Measurements from ENCODE around the gene KCNQ1.

Gene KCNQ1

DNA sequence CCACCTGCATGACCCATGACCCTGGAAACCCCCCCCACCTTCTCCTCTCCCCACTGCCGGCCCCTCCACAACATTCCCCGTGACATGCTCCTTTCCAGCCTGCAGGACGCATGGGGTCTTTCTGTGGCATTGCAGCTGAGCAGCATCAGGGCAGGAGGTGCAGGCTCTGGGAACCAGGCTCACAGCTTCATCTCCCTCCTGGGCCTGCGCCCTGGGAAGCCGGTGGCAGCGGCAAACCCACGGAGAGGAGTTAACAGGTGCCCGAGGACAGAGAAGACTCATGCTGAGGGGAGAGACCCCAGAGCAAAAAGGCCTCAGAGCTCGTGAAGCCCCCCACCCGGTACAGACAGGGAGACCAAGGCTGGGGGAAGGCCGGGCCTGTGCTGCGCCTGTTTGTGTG, 408.6 kb downstream of the KCNQ1 start:
- DNase-seq (ENCODE audit: insufficient read length) (no peak), FAIRE-seq (no peak)
- no peak for TF ChIP-seq TAF1 (IDR thresholded peaks at IDR 0.05; ENCODE audit: borderline replicate concordance, low read depth, low read length)
- no peak for TF ChIP-seq POLR2A (IDR thresholded peaks at IDR 0.05; ENCODE audit: low read depth, low read length)
- TF ChIP-seq POLR2AphosphoS5 (IDR thresholded peaks at IDR 0.05; ENCODE audit: low read depth, low read length), result no peak

- no peak for FAIRE-seq
- TF ChIP-seq TAF1 (IDR thresholded peaks at IDR 0.05; ENCODE audit: borderline replicate concordance, low read depth, low read length) (no peak), POLR2AphosphoS5 (IDR thresholded peaks at IDR 0.05; ENCODE audit: low read depth, low read length) (no peak), POLR2A (IDR thresholded peaks at IDR 0.05; ENCODE audit: low read depth, low read length) (no peak)
- DNase-seq (ENCODE audit: insufficient read length), result no peak
Observed at GRCh38 chr11:2853997-2854560, 409.3 kb downstream of the KCNQ1 start.

DNA sequence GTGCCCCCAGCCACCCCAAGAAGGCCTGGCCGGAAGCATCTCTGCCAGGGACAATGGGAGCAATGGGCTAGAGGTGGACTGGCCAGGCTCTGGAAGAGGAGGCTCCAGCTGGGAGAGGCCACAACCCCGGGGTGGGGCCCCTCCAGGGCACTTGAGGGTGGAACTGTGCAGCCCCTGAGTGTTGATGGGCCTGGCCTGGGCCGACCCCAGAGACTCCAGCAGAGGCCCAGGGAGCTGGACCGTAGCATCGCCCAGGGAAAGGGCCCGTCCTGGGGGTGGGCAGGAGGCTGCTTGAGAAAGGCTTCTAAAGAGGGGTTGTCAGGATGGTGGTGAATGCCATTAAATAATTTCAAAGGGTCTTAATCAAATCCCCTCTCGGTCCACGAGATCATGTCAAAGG, 410.4 kb downstream of the KCNQ1 start:
- TF ChIP-seq POLR2AphosphoS5 (IDR thresholded peaks at IDR 0.05; ENCODE audit: low read depth, low read length), result no peak
- FAIRE-seq (no peak), DNase-seq (ENCODE audit: insufficient read length) (no peak)

GRCh38 chr11:2857276-2857675, 412.5 kb downstream of the KCNQ1 start:
- no peak for FAIRE-seq
- no peak for DNase-seq (ENCODE audit: insufficient read length)
- TF ChIP-seq POLR2A (IDR thresholded peaks at IDR 0.05; ENCODE audit: low read depth, low read length), result no peak
- no peak for TF ChIP-seq TAF1 (IDR thresholded peaks at IDR 0.05; ENCODE audit: borderline replicate concordance, low read depth, low read length)
- TF ChIP-seq POLR2AphosphoS5 (IDR thresholded peaks at IDR 0.05; ENCODE audit: low read depth, low read length), result no peak

DNA sequence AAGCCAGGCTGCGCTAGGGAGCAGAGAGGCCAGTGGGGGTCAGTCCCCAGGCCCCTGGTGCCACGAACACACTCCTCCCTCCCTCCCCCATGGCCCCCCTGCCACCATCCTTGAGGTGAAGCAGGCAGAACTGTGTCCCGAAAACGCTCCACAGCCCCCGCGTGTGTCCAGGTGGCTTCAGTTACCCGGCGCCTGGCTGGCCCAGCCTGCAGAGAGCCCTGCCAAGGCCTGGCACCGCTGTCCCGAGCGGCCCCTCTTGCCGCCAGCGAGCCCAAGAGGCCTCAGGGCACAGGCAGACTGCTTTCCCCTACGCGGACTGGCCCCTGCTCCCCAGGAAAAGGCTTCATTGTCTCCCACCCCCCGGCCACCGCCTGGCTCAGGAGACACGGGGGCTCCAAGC, 413.1 kb downstream of the KCNQ1 start:
- no peak for FAIRE-seq
- DNase-seq (ENCODE audit: insufficient read length), result no peak
- TF ChIP-seq POLR2A (IDR thresholded peaks at IDR 0.05; ENCODE audit: low read depth, low read length) (no peak), POLR2AphosphoS5 (IDR thresholded peaks at IDR 0.05; ENCODE audit: low read depth, low read length) (no peak), TAF1 (IDR thresholded peaks at IDR 0.05; ENCODE audit: borderline replicate concordance, low read depth, low read length) (no peak)

GRCh38 chr11:2858995-2859698, 414.3 kb downstream of the KCNQ1 start:
- TF ChIP-seq POLR2A (IDR thresholded peaks at IDR 0.05; ENCODE audit: low read depth, low read length), result no peak
- no peak for TF ChIP-seq TAF1 (IDR thresholded peaks at IDR 0.05; ENCODE audit: borderline replicate concordance, low read depth, low read length)
- no peak for TF ChIP-seq POLR2AphosphoS5 (IDR thresholded peaks at IDR 0.05; ENCODE audit: low read depth, low read length)
- no peak for DNase-seq (ENCODE audit: insufficient read length)
- no peak for FAIRE-seq

DNA sequence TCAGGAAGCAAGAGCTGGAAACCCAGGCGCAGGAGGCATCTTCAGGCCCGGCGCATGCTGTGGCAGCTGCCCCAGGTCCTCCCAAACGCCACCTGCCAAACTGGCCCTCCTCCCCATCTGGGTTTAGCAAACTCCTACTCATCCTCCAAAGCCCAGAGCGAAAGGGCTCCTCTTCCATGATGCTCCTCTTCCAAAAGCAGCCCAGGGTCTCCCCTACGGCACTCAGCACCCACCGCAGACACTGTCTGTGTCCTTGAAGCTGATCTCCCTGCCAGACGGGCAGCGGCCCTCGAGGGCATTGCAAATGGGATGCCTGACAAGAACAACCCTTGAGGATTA, 414.9 kb downstream of the KCNQ1 start:
- DNase-seq (ENCODE audit: insufficient read length) (no peak), FAIRE-seq (no peak)
- no peak for TF ChIP-seq POLR2AphosphoS5 (IDR thresholded peaks at IDR 0.05; ENCODE audit: low read depth, low read length)
- TF ChIP-seq TAF1 (IDR thresholded peaks at IDR 0.05; ENCODE audit: borderline replicate concordance, low read depth, low read length), result no peak
- no peak for TF ChIP-seq POLR2A (IDR thresholded peaks at IDR 0.05; ENCODE audit: low read depth, low read length)

DNA sequence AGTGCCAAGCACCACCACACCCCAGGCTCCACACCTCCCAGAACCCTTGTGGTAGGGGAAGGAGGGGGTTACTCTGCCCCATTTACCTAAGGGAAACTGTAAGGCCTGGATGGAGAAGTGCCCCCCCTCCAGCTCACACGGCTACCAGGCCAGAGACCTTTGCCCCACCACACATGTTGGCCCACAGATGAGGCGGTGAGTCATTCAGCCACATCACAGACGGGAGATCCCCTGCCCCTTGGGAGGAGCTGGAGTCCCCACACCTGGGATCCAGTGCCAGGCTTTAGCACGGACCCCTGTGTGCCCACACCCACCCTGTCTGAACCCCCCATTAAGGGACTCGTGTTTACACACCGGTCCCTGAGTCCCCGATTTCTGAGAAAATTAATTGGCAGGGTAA, 415.8 kb downstream of the KCNQ1 start:
- no peak for DNase-seq (ENCODE audit: insufficient read length)
- peak; percentile 70 for FAIRE-seq
- TF ChIP-seq TAF1 (IDR thresholded peaks at IDR 0.05; ENCODE audit: borderline replicate concordance, low read depth, low read length), result no peak
- TF ChIP-seq POLR2AphosphoS5 (IDR thresholded peaks at IDR 0.05; ENCODE audit: low read depth, low read length), result no peak
- no peak for TF ChIP-seq POLR2A (IDR thresholded peaks at IDR 0.05; ENCODE audit: low read depth, low read length)

GRCh38 chr11:2862395-2863275, 417.8 kb downstream of the KCNQ1 start:
- FAIRE-seq (no peak), DNase-seq (ENCODE audit: insufficient read length) (no peak)
- no peak for TF ChIP-seq TAF1 (IDR thresholded peaks at IDR 0.05; ENCODE audit: borderline replicate concordance, low read depth, low read length)

DNA sequence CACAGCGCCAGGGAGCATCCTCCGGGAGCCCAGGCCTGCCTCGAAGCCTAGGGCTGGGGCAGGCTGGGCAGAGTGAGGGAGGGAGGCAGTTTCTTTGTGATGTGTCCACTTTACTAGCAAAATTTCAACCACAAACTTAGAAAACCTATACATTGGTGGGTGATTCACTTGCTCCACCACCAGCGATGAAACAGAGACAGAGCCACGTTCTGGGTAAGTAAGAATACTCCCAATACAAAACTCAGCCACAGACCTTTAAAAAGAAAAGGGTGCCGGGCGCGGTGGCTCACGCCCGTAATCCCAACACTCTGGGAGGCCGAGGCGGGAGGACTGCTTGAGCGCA, 418.4 kb downstream of the KCNQ1 start:
- no peak for TF ChIP-seq POLR2A (IDR thresholded peaks at IDR 0.05; ENCODE audit: low read depth, low read length)
- DNase-seq (ENCODE audit: insufficient read length), result no peak
- FAIRE-seq, result no peak

GRCh38 chr11:2864901-2865300, 420.1 kb downstream of the KCNQ1 start:
- no peak for DNase-seq (ENCODE audit: insufficient read length)
- TF ChIP-seq TAF1 (IDR thresholded peaks at IDR 0.05; ENCODE audit: borderline replicate concordance, low read depth, low read length), result no peak
- TF ChIP-seq POLR2A (IDR thresholded peaks at IDR 0.05; ENCODE audit: low read depth, low read length), result no peak
- no peak for TF ChIP-seq POLR2AphosphoS5 (IDR thresholded peaks at IDR 0.05; ENCODE audit: low read depth, low read length)
- no peak for FAIRE-seq

- no peak for FAIRE-seq
- TF ChIP-seq POLR2AphosphoS5 (IDR thresholded peaks at IDR 0.05; ENCODE audit: low read depth, low read length) (no peak), TAF1 (IDR thresholded peaks at IDR 0.05; ENCODE audit: borderline replicate concordance, low read depth, low read length) (no peak), POLR2A (IDR thresholded peaks at IDR 0.05; ENCODE audit: low read depth, low read length) (no peak)
- no peak for DNase-seq (ENCODE audit: insufficient read length)
Observed at GRCh38 chr11:2865922-2866577, 421.2 kb downstream of the KCNQ1 start.

Data from GM12892 (cell line).